Uterus (tissue), 2 donors: ENCODE results near the gene NFATC4.

ENCODE experiments used
- CTCF ChIP-seq, 4 experiments: fragments of 200-600 bp in 2 of 4; fragments of 450-650 bp in 2 of 4; sonication (generic) in 2 of 4; IDR thresholded peaks; one replicate each; pipeline ENCODE4 v1.5.1; 2016 to 2019; ENCODE audit warnings: antibody characterized with exemption in 4 of 4, mild to moderate bottlenecking in 2 of 4, moderate library complexity in 1 of 4
- POLR2A ChIP-seq, 2 donors: fragments of 450-650 bp; IDR thresholded peaks; one replicate each; pipeline ENCODE4 v1.6.1; 2016; ENCODE audit warnings: antibody characterized with exemption in 2 of 2, mild to moderate bottlenecking in 1 of 2, moderate library complexity in 1 of 2

- TF ChIP-seq POLR2A (IDR thresholded peaks at IDR 0.05) (peak in 1 of 2 donors; percentile 28), CTCF (IDR thresholded peaks at IDR 0.05) (no peak)
Observed at GRCh38 chr14:24398653-24399446, 30.9 kb downstream of the NFATC4 start, which contains the start of gene NYNRIN.
